OCI-LY7 (cell line): ENCODE results near the gene ATF1. TPM values are rescaled to one million over a fixed set of nuclear protein-coding genes. Genes with fewer than 3 reads are reported as not detected.

Experiments used
- BruUV-seq: library from RNA; stranded (reverse); fragments of 400-500 nt; replicated peaks from 2 replicates; lab custom pipeline; 2021; lab: Mats Ljungman, UMichigan
- CTCF ChIA-PET: fragments of 300-600 bp; sonication (Branson Sonifier 250); formaldehyde crosslinking; loops from one replicate; lab custom pipeline; 2022; ENCODE audit warnings: antibody characterized with exemption; ENCODE audit not compliant: unreplicated experiment; lab: Charles Lee
- POLR2A ChIA-PET: fragments of 300-600 bp; sonication (Branson Sonifier 250); formaldehyde crosslinking; loops from one replicate; lab custom pipeline; 2022; ENCODE audit warnings: antibody characterized with exemption; lab: Charles Lee
- DNase-seq: peaks from one replicate; pipeline ENCODE4 v3.0.0-alpha.2; 2015; ENCODE audit warnings: low spot score
- H2AFZ ChIP-seq: fragments of 200-600 bp; sonication (generic), shearing (Covaris generic); 2 replicates; pipeline ENCODE4 v1.6.1; 2014; ENCODE audit warnings: mild to moderate bottlenecking, antibody characterized with exemption, low read length, moderate library complexity
- H3K27ac ChIP-seq: fragments of 200-600 bp; sonication (generic); 2 replicates; pipeline ENCODE4 v1.5.1; 2014; ENCODE audit warnings: mixed run types, low read depth, mild to moderate bottlenecking, moderate library complexity, low read length, inconsistent platforms; ENCODE audit not compliant: poor library complexity, severe bottlenecking
- H3K36me3 ChIP-seq: fragments of 200-600 bp; sonication (generic); 2 replicates; pipeline ENCODE4 v1.6.1; 2014; ENCODE audit warnings: mild to moderate bottlenecking, antibody characterized with exemption, low read length, moderate library complexity, mixed read lengths; ENCODE audit not compliant: insufficient read depth
- H3K4me1 ChIP-seq: fragments of 200-600 bp; sonication (generic); 2 replicates; pipeline ENCODE4 v1.5.1; 2014; ENCODE audit warnings: mild to moderate bottlenecking, low read length; ENCODE audit not compliant: insufficient read depth, poor library complexity, severe bottlenecking
- H3K4me2 ChIP-seq: fragments of 200-600 bp; sonication (generic); 2 replicates; pipeline ENCODE4 v1.6.1; 2014; ENCODE audit warnings: mild to moderate bottlenecking, low read length
- H3K4me3 ChIP-seq: fragments of 200-600 bp; sonication (generic); 2 replicates; pipeline ENCODE4 v1.5.1; 2014; ENCODE audit warnings: mild to moderate bottlenecking, low read depth, low read length; ENCODE audit not compliant: poor library complexity, severe bottlenecking
- H3K79me2 ChIP-seq: fragments of 200-600 bp; sonication (generic); 2 replicates; pipeline ENCODE4 v1.6.1; 2016; ENCODE audit warnings: low read depth, mild to moderate bottlenecking, low read length, moderate library complexity, mixed read lengths; ENCODE audit not compliant: insufficient read depth
- H3K9me2 ChIP-seq: fragments of 200-600 bp; sonication (generic); 2 replicates; pipeline ENCODE4 v1.6.1; 2016; ENCODE audit warnings: mild to moderate bottlenecking, low read length, mixed read lengths; ENCODE audit not compliant: insufficient read depth
- H3K9me3 ChIP-seq: fragments of 200-600 bp; sonication (generic); 2 replicates; pipeline ENCODE4 v1.6.1; 2014; ENCODE audit warnings: mild to moderate bottlenecking, mixed run types, low read length, mixed read lengths
- H4K20me1 ChIP-seq: fragments of 200-600 bp; sonication (generic); 2 replicates; pipeline ENCODE4 v1.6.1; 2014; ENCODE audit warnings: mild to moderate bottlenecking, antibody characterized with exemption, low read length, moderate library complexity, mixed read lengths; ENCODE audit not compliant: insufficient read depth
- CTCF ChIP-seq: fragments of 200-600 bp; sonication (generic); conservative IDR thresholded peaks from 2 replicates; pipeline ENCODE4 v1.5.1; 2014; ENCODE audit warnings: mild to moderate bottlenecking, antibody characterized with exemption, low read length, moderate library complexity, mixed read lengths
- EZH2phosphoT487 ChIP-seq: fragments of 200-600 bp; sonication (generic); IDR thresholded peaks from 2 replicates; pipeline ENCODE4 v1.6.1; 2018; ENCODE audit warnings: low read depth, borderline replicate concordance, mild to moderate bottlenecking, mixed run types, antibody characterized with exemption, low read length, moderate library complexity, mixed read lengths
- intact Hi-C: fragments of 100-400 bp; cut with micrococcal nuclease; formaldehyde crosslinking; loops from one replicate; pipeline ENCODE4 v1.10.0; 2022; ENCODE audit not compliant: unreplicated experiment
- total RNA-seq, 2 experiments: library from RNA; depleted of rRNA in 1 of 2; stranded (reverse); fragments of >200 nt in 1 of 2; shearing (Covaris generic) in 1 of 2; gene quantifications; 2 replicates each; pipeline ENCODE4 v1.2.3, GENCODE V29; 2014 to 2022

The ATF1 gene
- total RNA-seq, 2 experiments from 2014 or later, result 47.4 to 55.7 TPM

GRCh38 chr12:50859621-50860310 is 95.9 kb downstream of the ATF1 start:
- Histone ChIP-seq H2AFZ (no peak overlapping the region), H3K4me1 (no peaks in the 10 kb centered on the region), H3K9me3 (peaks cover 5% of the 10 kb centered on the region; the same call in 1 of the 2 replicates), H3K27ac (no peak overlapping the region), H3K4me3 (no peak overlapping the region), H3K79me2 (no peaks in the 10 kb centered on the region), H3K4me2 (no peak overlapping the region), H4K20me1 (no peaks in the 10 kb centered on the region), H3K36me3 (no peaks in the 10 kb centered on the region), H3K9me2 (no peaks in the 10 kb centered on the region)
- BruUV-seq, result no TSS peak
- intact Hi-C loops, result no loop called here
- CTCF ChIA-PET, result no interaction called here
- POLR2A ChIA-PET, result interaction anchor here (0.6 to 1.2 kb wide), 2 partner anchors 17 to 223 kb away, joined by 4 to 5 read pairs; partner anchors contain the start of gene CSRNP2
- DNase-seq, result no peak
- TF ChIP-seq CTCF, result no peak
- TF ChIP-seq EZH2phosphoT487, result no peak

GRCh38 chr12:50862316-50862715 is 98.4 kb downstream of the ATF1 start:
- intact Hi-C loops, result no loop called here
- H2AFZ ChIP-seq, result no peak overlapping the region

More at GRCh38 chr12:50862316-50862715, 98.4 kb downstream of the ATF1 start:
- no peaks in the 10 kb centered on the region for H3K79me2 ChIP-seq
- no peaks in the 10 kb centered on the region for H4K20me1 ChIP-seq
- H3K4me1 ChIP-seq, result no peaks in the 10 kb centered on the region
- no peak overlapping the region for H3K4me2 ChIP-seq
- H3K27ac ChIP-seq, result no peak overlapping the region
- BruUV-seq, result no TSS peak
- H3K36me3 ChIP-seq, result no peaks in the 10 kb centered on the region
- TF ChIP-seq EZH2phosphoT487 (no peak), CTCF (no peak)
- H3K9me2 ChIP-seq, result no peaks in the 10 kb centered on the region
- DNase-seq, result no peak
- no peak overlapping the region for H3K4me3 ChIP-seq
- H3K9me3 ChIP-seq, result peaks cover 7% of the 10 kb centered on the region
- ChIA-PET CTCF (no interaction called here), POLR2A (interaction anchor here (0.5 to 1.1 kb wide), 2 partner anchors 19 to 418 kb away, joined by 4 to 5 read pairs; no protein-coding TSS in a partner anchor)
